OCI-LY7 (cell line): ENCODE data around the gene B3GNT5. TPM values are rescaled to one million over a fixed set of nuclear protein-coding genes. Genes with fewer than 3 reads are reported as not detected.

Experiments used
- BruUV-seq: library from RNA; stranded (reverse); fragments of 400-500 nt; replicated peaks from 2 replicates; lab custom pipeline; 2021; lab: Mats Ljungman, UMichigan
- CTCF ChIA-PET: fragments of 300-600 bp; sonication (Branson Sonifier 250); formaldehyde crosslinking; loops from one replicate; lab custom pipeline; 2022; ENCODE audit warnings: antibody characterized with exemption; ENCODE audit not compliant: unreplicated experiment; lab: Charles Lee
- POLR2A ChIA-PET: fragments of 300-600 bp; sonication (Branson Sonifier 250); formaldehyde crosslinking; loops from one replicate; lab custom pipeline; 2022; ENCODE audit warnings: antibody characterized with exemption; lab: Charles Lee
- DNase-seq: peaks from one replicate; pipeline ENCODE4 v3.0.0-alpha.2; 2015; ENCODE audit warnings: low spot score
- H2AFZ ChIP-seq: fragments of 200-600 bp; sonication (generic), shearing (Covaris generic); 2 replicates; pipeline ENCODE4 v1.6.1; 2014; ENCODE audit warnings: mild to moderate bottlenecking, antibody characterized with exemption, low read length, moderate library complexity
- H3K27ac ChIP-seq: fragments of 200-600 bp; sonication (generic); 2 replicates; pipeline ENCODE4 v1.5.1; 2014; ENCODE audit warnings: mixed run types, low read depth, mild to moderate bottlenecking, moderate library complexity, low read length, inconsistent platforms; ENCODE audit not compliant: poor library complexity, severe bottlenecking
- H3K36me3 ChIP-seq: fragments of 200-600 bp; sonication (generic); 2 replicates; pipeline ENCODE4 v1.6.1; 2014; ENCODE audit warnings: mild to moderate bottlenecking, antibody characterized with exemption, low read length, moderate library complexity, mixed read lengths; ENCODE audit not compliant: insufficient read depth
- H3K4me1 ChIP-seq: fragments of 200-600 bp; sonication (generic); 2 replicates; pipeline ENCODE4 v1.5.1; 2014; ENCODE audit warnings: mild to moderate bottlenecking, low read length; ENCODE audit not compliant: insufficient read depth, poor library complexity, severe bottlenecking
- H3K4me2 ChIP-seq: fragments of 200-600 bp; sonication (generic); 2 replicates; pipeline ENCODE4 v1.6.1; 2014; ENCODE audit warnings: mild to moderate bottlenecking, low read length
- H3K4me3 ChIP-seq: fragments of 200-600 bp; sonication (generic); 2 replicates; pipeline ENCODE4 v1.5.1; 2014; ENCODE audit warnings: mild to moderate bottlenecking, low read depth, low read length; ENCODE audit not compliant: poor library complexity, severe bottlenecking
- H3K79me2 ChIP-seq: fragments of 200-600 bp; sonication (generic); 2 replicates; pipeline ENCODE4 v1.6.1; 2016; ENCODE audit warnings: low read depth, mild to moderate bottlenecking, low read length, moderate library complexity, mixed read lengths; ENCODE audit not compliant: insufficient read depth
- H3K9me2 ChIP-seq: fragments of 200-600 bp; sonication (generic); 2 replicates; pipeline ENCODE4 v1.6.1; 2016; ENCODE audit warnings: mild to moderate bottlenecking, low read length, mixed read lengths; ENCODE audit not compliant: insufficient read depth
- H3K9me3 ChIP-seq: fragments of 200-600 bp; sonication (generic); 2 replicates; pipeline ENCODE4 v1.6.1; 2014; ENCODE audit warnings: mild to moderate bottlenecking, mixed run types, low read length, mixed read lengths
- H4K20me1 ChIP-seq: fragments of 200-600 bp; sonication (generic); 2 replicates; pipeline ENCODE4 v1.6.1; 2014; ENCODE audit warnings: mild to moderate bottlenecking, antibody characterized with exemption, low read length, moderate library complexity, mixed read lengths; ENCODE audit not compliant: insufficient read depth
- EZH2phosphoT487 ChIP-seq: fragments of 200-600 bp; sonication (generic); IDR thresholded peaks from 2 replicates; pipeline ENCODE4 v1.6.1; 2018; ENCODE audit warnings: low read depth, borderline replicate concordance, mild to moderate bottlenecking, mixed run types, antibody characterized with exemption, low read length, moderate library complexity, mixed read lengths
- intact Hi-C: fragments of 100-400 bp; cut with micrococcal nuclease; formaldehyde crosslinking; loops from one replicate; pipeline ENCODE4 v1.10.0; 2022; ENCODE audit not compliant: unreplicated experiment
- total RNA-seq, 2 experiments: library from RNA; depleted of rRNA in 1 of 2; stranded (reverse); fragments of >200 nt in 1 of 2; shearing (Covaris generic) in 1 of 2; gene quantifications; 2 replicates each; pipeline ENCODE4 v1.2.3, GENCODE V29; 2014 to 2022
- TF ChIP-seq, protein P1 (sequence below): fragments of 200-600 bp; sonication (generic); conservative IDR thresholded peaks from 2 replicates; pipeline ENCODE4 v1.5.1; 2014; ENCODE audit warnings: mild to moderate bottlenecking, antibody characterized with exemption, low read length, moderate library complexity, mixed read lengths

Gene B3GNT5
- total RNA-seq, 2 experiments from 2014 or later = 0.11 TPM; not detected in 1

DNA sequence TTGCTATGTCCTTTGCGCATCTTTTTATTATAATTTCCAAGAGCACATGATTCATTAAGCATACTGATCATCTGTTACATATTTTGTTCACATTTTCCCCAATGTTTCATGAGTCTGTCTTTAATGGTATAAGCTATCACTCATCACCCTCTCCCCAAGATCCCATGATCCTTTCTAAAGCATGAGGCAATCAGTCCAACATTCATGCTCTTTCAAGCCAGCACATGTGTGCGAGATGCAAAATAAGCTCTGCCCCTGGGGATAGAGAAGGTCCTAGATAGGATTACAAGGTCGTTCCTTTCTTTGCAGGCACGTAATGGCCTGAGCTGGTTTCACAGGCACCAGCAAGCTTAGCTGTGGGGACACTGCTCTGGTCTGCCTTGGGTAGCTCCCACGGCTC lies 32.2 kb upstream of the B3GNT5 start:
- DNase-seq = no peak
- no peaks in the 10 kb centered on the region for H3K36me3 ChIP-seq
- CTCF ChIA-PET = no interaction called here
- no peaks in the 10 kb centered on the region for H4K20me1 ChIP-seq
- no peak overlapping the region for H2AFZ ChIP-seq
- no peak overlapping the region for H3K27ac ChIP-seq
- H3K4me1 ChIP-seq = peaks cover 4% of the 10 kb centered on the region
- TF ChIP-seq, protein P1, sequence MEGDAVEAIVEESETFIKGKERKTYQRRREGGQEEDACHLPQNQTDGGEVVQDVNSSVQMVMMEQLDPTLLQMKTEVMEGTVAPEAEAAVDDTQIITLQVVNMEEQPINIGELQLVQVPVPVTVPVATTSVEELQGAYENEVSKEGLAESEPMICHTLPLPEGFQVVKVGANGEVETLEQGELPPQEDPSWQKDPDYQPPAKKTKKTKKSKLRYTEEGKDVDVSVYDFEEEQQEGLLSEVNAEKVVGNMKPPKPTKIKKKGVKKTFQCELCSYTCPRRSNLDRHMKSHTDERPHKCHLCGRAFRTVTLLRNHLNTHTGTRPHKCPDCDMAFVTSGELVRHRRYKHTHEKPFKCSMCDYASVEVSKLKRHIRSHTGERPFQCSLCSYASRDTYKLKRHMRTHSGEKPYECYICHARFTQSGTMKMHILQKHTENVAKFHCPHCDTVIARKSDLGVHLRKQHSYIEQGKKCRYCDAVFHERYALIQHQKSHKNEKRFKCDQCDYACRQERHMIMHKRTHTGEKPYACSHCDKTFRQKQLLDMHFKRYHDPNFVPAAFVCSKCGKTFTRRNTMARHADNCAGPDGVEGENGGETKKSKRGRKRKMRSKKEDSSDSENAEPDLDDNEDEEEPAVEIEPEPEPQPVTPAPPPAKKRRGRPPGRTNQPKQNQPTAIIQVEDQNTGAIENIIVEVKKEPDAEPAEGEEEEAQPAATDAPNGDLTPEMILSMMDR = no peak
- TF ChIP-seq EZH2phosphoT487 = no peak
- no peaks in the 10 kb centered on the region for H3K79me2 ChIP-seq
- BruUV-seq = no TSS peak
- POLR2A ChIA-PET = interaction anchor here (0.7 to 1.5 kb wide), 2 partner anchors 8 to 17 kb away, joined by 3 read pairs; no protein-coding TSS in a partner anchor
- no peak overlapping the region for H3K4me3 ChIP-seq
- no peaks in the 10 kb centered on the region for H3K9me3 ChIP-seq
- no peaks in the 10 kb centered on the region for H3K9me2 ChIP-seq
- no peak overlapping the region for H3K4me2 ChIP-seq
- intact Hi-C loops = no loop called here

DNA sequence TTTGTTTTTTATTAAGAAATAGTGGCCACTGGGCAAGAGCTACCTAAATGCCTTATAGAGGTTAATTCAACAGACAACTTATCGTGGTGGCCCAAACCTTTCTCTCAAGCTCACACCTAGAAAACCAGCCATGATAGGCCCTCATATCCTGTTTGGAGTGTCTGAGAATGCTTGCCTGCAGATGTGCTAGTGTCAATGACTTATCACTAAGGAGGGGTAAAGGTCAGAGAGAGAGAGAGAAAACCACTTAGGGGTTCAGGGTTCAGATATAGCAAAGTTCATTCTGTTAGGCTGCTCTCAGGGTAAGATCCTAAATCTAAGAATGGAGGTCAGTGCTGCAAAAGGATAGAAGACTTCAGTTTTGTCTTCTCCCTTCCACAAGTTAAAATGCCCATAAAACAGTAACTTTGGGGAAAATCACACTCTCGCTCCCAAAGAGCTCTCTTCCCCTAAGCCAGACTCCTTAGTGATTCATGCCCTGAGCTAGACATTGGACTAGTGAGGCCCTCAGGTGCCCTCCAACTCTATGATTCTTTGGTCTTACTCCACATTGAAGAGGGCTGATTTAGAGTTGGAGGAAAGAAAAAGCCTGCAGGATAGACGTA lies 30.3 kb upstream of the B3GNT5 start:
- POLR2A ChIA-PET = no interaction called here
- intact Hi-C loops = no loop called here
- Histone ChIP-seq H3K79me2 (no peaks in the 10 kb centered on the region), H3K9me3 (no peaks in the 10 kb centered on the region), H4K20me1 (no peaks in the 10 kb centered on the region), H2AFZ (no peak overlapping the region), H3K4me3 (no peak overlapping the region), H3K9me2 (no peaks in the 10 kb centered on the region), H3K4me1 (peaks cover 4% of the 10 kb centered on the region), H3K4me2 (no peak overlapping the region), H3K27ac (no peak overlapping the region), H3K36me3 (no peaks in the 10 kb centered on the region)
- no TSS peak for BruUV-seq
- TF ChIP-seq, protein P1 = no peak
- no peak for TF ChIP-seq EZH2phosphoT487
- no peak for DNase-seq
- CTCF ChIA-PET = no interaction called here

DNA sequence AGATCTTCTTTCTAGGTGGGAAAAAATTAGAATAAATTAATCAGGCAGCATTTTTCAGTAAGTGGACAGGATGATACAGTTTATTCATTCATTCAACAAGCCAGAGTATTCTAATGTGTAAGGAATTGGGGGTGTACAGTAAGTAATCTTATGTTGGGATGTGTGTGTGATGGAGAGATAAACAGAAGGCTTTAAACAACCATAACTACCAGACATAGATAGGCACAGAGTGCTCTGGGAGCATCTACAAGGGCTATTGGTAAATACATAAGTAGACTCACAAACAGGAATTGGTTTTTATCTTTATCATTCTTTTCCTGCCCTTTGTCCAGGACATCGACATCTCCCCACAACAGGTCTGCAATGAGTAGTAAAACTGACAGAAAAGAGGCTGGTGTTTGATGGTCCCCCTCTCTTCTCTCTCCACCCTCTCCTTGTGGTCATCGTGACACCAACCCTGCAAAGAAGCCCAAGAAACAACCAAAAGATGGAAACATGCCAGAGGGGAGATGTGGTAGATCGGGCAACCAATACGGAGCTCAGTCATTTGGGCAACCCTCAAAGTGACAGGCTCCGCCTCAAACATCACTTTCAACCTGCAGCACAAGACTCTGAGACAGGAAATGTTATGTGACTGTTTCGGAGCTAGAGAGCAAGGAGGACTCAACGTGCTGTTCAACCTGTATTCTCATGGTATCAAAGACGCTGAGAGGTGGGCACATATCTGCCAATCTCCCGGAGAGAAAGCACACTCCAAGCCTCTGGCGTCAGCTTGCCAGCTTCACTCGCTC lies 28.7 kb upstream of the B3GNT5 start:
- H3K27ac ChIP-seq = no peak overlapping the region
- H3K36me3 ChIP-seq = no peaks in the 10 kb centered on the region
- H2AFZ ChIP-seq = no peak overlapping the region
- no peaks in the 10 kb centered on the region for H3K79me2 ChIP-seq
- ChIA-PET CTCF (no interaction called here), POLR2A (interaction anchor here (0.6 kb wide), 1 partner anchor 12 kb away, joined by 3 read pairs; no protein-coding TSS in a partner anchor)
- H4K20me1 ChIP-seq = no peaks in the 10 kb centered on the region
- no peak overlapping the region for H3K4me3 ChIP-seq
- BruUV-seq = no TSS peak
- TF ChIP-seq EZH2phosphoT487 = no peak
- TF ChIP-seq, protein P1 = no peak
- no peaks in the 10 kb centered on the region for H3K9me3 ChIP-seq
- no peaks in the 10 kb centered on the region for H3K4me1 ChIP-seq
- intact Hi-C loops = no loop called here
- no peaks in the 10 kb centered on the region for H3K9me2 ChIP-seq
- no peak for DNase-seq
- H3K4me2 ChIP-seq = no peak overlapping the region
